Stimulated activated CD8-positive, alpha-beta memory T cell treated with anti-CD3 and anti-CD28 coated beads, Interleukin-15, amount 100 ng/mL, for 48 hours (primary cell): ENCODE data around the gene IPPK.

ENCODE experiments used
- DNase-seq, 2 donors: peaks; one replicate each; pipeline ENCODE4 v3.0.0-alpha.2; 2020; ENCODE audit warnings: low read depth in 2 of 2

The IPPK gene

GRCh38 chr9:92614763-92615461, 55.0 kb downstream of the IPPK start:
- DNase-seq = no peak

- no peak for DNase-seq
Observed at GRCh38 chr9:92614123-92614510, 55.8 kb downstream of the IPPK start.

GRCh38 chr9:92613268-92614122, 56.4 kb downstream of the IPPK start:
- DNase-seq = no peak

GRCh38 chr9:92612816-92613215, 57.1 kb downstream of the IPPK start:
- no peak for DNase-seq

GRCh38 chr9:92612292-92612691, 57.6 kb downstream of the IPPK start:
- no peak for DNase-seq

- no peak for DNase-seq
Observed at GRCh38 chr9:92611621-92612285, 58.2 kb downstream of the IPPK start.

GRCh38 chr9:92610470-92611420, 59.2 kb downstream of the IPPK start:
- no peak for DNase-seq

- DNase-seq = no peak
Observed at GRCh38 chr9:92608909-92609445, 61.0 kb downstream of the IPPK start.

- DNase-seq = no peak
Observed at GRCh38 chr9:92608241-92608908, 61.6 kb downstream of the IPPK start.

- no peak for DNase-seq
Observed at GRCh38 chr9:92607773-92608172, 62.2 kb downstream of the IPPK start.

- DNase-seq = no peak
Observed at GRCh38 chr9:92607088-92607487, 62.8 kb downstream of the IPPK start.

- DNase-seq = no peak
Observed at GRCh38 chr9:92605224-92605623, 64.7 kb downstream of the IPPK start.

- no peak for DNase-seq
Observed at GRCh38 chr9:92603990-92604389, 65.9 kb downstream of the IPPK start.

- DNase-seq = no peak
Observed at GRCh38 chr9:92603100-92603499, 66.8 kb downstream of the IPPK start.

- DNase-seq = no peak
Observed at GRCh38 chr9:92602413-92602812, 67.5 kb downstream of the IPPK start.

GRCh38 chr9:92601451-92601850, 68.5 kb downstream of the IPPK start:
- no peak for DNase-seq

- no peak for DNase-seq
Observed at GRCh38 chr9:92600462-92601261, 69.3 kb downstream of the IPPK start.

GRCh38 chr9:92599938-92600461, 69.9 kb downstream of the IPPK start:
- DNase-seq = no peak

GRCh38 chr9:92598382-92598781, 71.5 kb downstream of the IPPK start:
- DNase-seq = no peak

GRCh38 chr9:92595930-92596329, 74.0 kb downstream of the IPPK start:
- no peak for DNase-seq
